ENCODE measurements around the gene BOC. TPM values are rescaled to one million over a fixed set of nuclear protein-coding genes. Genes with fewer than 3 reads are reported as not detected.

Gene BOC
- total and polyA plus RNA-seq, 2 donors from 2014 or later: 6.1 to 22.2 TPM

DNA sequence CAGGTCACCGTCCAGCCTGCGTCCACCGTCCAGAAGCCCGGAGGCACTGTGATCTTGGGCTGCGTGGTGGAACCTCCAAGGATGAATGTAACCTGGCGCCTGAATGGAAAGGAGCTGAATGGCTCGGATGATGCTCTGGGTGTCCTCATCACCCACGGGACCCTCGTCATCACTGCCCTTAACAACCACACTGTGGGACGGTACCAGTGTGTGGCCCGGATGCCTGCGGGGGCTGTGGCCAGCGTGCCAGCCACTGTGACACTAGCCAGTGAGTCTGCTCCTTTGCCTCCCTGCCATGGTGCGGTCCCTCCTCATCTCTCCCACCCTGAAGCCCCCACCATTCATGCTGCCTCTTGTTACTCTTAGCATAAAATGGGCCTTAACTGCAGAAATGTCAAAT lies 39.2 kb downstream of the BOC start:
- H3K36me3 ChIP-seq (ENCODE audit: control insufficient read depth in 2 of 3, insufficient read depth in 3 of 3, low read length in 3 of 3): peaks cover 0 to 7% (median 0%) of the 10 kb centered on the region in 3 donors
- DNase-seq: no peak
- H3K27me3 ChIP-seq (ENCODE audit: control insufficient read depth, insufficient read depth, low read length): no peaks in the 10 kb centered on the region
- no peaks in the 10 kb centered on the region for H3K9me3 ChIP-seq (ENCODE audit: control insufficient read depth in 2 of 3, insufficient read depth in 1 of 3, low read length in 3 of 3)
- H3K27ac ChIP-seq (ENCODE audit: low read depth in 2 of 2, low read length in 2 of 2): no peak overlapping the region
- TF ChIP-seq, protein P1, sequence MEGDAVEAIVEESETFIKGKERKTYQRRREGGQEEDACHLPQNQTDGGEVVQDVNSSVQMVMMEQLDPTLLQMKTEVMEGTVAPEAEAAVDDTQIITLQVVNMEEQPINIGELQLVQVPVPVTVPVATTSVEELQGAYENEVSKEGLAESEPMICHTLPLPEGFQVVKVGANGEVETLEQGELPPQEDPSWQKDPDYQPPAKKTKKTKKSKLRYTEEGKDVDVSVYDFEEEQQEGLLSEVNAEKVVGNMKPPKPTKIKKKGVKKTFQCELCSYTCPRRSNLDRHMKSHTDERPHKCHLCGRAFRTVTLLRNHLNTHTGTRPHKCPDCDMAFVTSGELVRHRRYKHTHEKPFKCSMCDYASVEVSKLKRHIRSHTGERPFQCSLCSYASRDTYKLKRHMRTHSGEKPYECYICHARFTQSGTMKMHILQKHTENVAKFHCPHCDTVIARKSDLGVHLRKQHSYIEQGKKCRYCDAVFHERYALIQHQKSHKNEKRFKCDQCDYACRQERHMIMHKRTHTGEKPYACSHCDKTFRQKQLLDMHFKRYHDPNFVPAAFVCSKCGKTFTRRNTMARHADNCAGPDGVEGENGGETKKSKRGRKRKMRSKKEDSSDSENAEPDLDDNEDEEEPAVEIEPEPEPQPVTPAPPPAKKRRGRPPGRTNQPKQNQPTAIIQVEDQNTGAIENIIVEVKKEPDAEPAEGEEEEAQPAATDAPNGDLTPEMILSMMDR (IDR thresholded peaks at IDR 0.05; ENCODE audit: borderline replicate concordance, extremely low read depth, insufficient read depth): no peak
- no peak overlapping the region for H3K9ac ChIP-seq (ENCODE audit: low read length in 3 of 3)
- no peak overlapping the region for H3K4me3 ChIP-seq (ENCODE audit: low read length in 3 of 3)
- intact Hi-C loops (cut with DNase I): no loop called here
- FAIRE-seq: no peak
- peaks cover 0 to 19% (median 6%) of the 10 kb centered on the region in 3 donors for H3K4me1 ChIP-seq (ENCODE audit: control insufficient read depth in 2 of 3, insufficient read depth in 2 of 3, low read depth in 1 of 3, low read length in 3 of 3)

DNA sequence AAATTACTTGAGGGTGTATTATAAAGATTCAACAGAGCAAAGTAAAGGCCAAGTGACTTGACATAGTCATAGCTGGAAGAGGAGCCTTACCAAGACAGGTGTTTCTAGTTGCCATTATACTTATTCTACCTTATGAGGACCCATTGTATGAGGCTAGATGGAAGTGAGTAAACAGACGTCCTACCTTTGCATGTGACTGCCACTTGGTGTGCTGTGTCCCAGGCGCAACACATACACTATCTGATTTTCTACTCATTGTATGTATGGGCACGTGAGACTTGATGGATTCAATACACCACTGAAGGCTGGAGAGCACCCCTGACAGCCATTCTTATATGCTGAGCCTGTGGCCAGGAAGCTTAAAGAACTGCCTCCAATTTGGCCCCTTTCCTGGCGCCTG lies 40.5 kb downstream of the BOC start:
- H3K9me3 ChIP-seq (ENCODE audit: control insufficient read depth in 2 of 3, insufficient read depth in 1 of 3, low read length in 3 of 3): no peaks in the 10 kb centered on the region
- FAIRE-seq (no peak), DNase-seq (no peak)
- H3K27me3 ChIP-seq (ENCODE audit: control insufficient read depth, insufficient read depth, low read length): no peaks in the 10 kb centered on the region
- intact Hi-C loops (cut with DNase I): no loop called here
- TF ChIP-seq, protein P1 (IDR thresholded peaks at IDR 0.05; ENCODE audit: borderline replicate concordance, extremely low read depth, insufficient read depth): no peak
- H3K4me3 ChIP-seq (ENCODE audit: low read length in 3 of 3): no peak overlapping the region
- H3K4me1 ChIP-seq (ENCODE audit: control insufficient read depth in 2 of 3, insufficient read depth in 2 of 3, low read depth in 1 of 3, low read length in 3 of 3): peaks cover 0 to 16% (median 6%) of the 10 kb centered on the region in 3 donors
- peaks cover 0 to 7% (median 0%) of the 10 kb centered on the region in 3 donors for H3K36me3 ChIP-seq (ENCODE audit: control insufficient read depth in 2 of 3, insufficient read depth in 3 of 3, low read length in 3 of 3)
- H3K9ac ChIP-seq (ENCODE audit: low read length in 3 of 3): no peak overlapping the region
- no peak overlapping the region for H3K27ac ChIP-seq (ENCODE audit: low read depth in 2 of 2, low read length in 2 of 2)

DNA sequence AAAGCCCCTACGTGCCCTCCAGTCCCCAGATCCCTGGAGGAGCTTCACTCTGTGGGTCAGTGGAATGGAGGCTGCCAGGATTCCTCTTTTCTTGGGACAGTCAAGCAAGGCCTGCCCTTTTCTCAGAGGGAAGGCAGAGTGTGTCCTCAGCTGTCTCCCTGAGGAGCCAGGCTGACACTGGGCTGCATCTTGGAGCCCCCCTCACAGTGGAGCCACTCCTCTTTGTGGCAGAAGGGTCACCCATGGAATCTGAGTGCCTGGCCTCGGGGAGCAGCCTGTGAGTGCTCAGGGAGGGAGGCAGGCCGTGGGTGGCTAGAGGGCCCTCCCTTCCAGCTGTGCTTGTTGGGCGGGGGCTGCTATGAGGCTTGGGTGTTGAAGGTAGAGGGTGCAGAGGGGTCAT lies 41.2 kb downstream of the BOC start:
- intact Hi-C loops (cut with DNase I): no loop called here
- peaks cover 0 to 10% (median 6%) of the 10 kb centered on the region in 3 donors for H3K4me1 ChIP-seq (ENCODE audit: control insufficient read depth in 2 of 3, insufficient read depth in 2 of 3, low read depth in 1 of 3, low read length in 3 of 3)
- H3K9me3 ChIP-seq (ENCODE audit: control insufficient read depth in 2 of 3, insufficient read depth in 1 of 3, low read length in 3 of 3): no peaks in the 10 kb centered on the region
- no peaks in the 10 kb centered on the region for H3K27me3 ChIP-seq (ENCODE audit: control insufficient read depth, insufficient read depth, low read length)
- no peak overlapping the region for H3K27ac ChIP-seq (ENCODE audit: low read depth in 2 of 2, low read length in 2 of 2)
- TF ChIP-seq, protein P1 (IDR thresholded peaks at IDR 0.05; ENCODE audit: borderline replicate concordance, extremely low read depth, insufficient read depth): no peak
- no peak overlapping the region for H3K4me3 ChIP-seq (ENCODE audit: low read length in 3 of 3)
- no peak overlapping the region for H3K9ac ChIP-seq (ENCODE audit: low read length in 3 of 3)
- no peak for FAIRE-seq
- peaks cover 0 to 7% (median 0%) of the 10 kb centered on the region in 3 donors for H3K36me3 ChIP-seq (ENCODE audit: control insufficient read depth in 2 of 3, insufficient read depth in 3 of 3, low read length in 3 of 3)
- no peak for DNase-seq

DNA sequence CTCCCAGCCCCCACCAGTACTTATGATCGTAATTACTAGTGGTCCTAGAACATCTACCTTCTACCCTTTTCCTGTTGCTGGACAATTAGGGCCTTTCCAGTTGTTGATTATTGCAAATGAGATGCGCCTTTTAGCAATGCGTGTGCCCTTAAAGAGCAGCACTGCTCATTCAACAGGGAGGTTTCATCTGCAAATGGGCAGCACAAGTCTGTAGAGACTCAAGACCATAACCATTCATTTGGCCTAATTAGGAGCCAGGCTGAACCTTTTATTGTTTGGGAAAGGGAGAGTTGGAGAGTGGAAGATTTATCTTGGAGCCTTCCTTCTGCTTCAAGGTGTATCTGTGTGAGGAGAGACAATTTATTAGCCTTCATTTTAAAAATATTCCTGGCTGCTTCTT lies 42.3 kb downstream of the BOC start:
- H3K4me3 ChIP-seq (ENCODE audit: low read length in 3 of 3): no peak overlapping the region
- no peak for FAIRE-seq
- intact Hi-C loops (cut with DNase I): no loop called here
- H3K9ac ChIP-seq (ENCODE audit: low read length in 3 of 3): no peak overlapping the region
- TF ChIP-seq, protein P1 (IDR thresholded peaks at IDR 0.05; ENCODE audit: borderline replicate concordance, extremely low read depth, insufficient read depth): no peak
- DNase-seq: no peak
- no peak overlapping the region for H3K27ac ChIP-seq (ENCODE audit: low read depth in 2 of 2, low read length in 2 of 2)
- H3K27me3 ChIP-seq (ENCODE audit: control insufficient read depth, insufficient read depth, low read length): no peaks in the 10 kb centered on the region
- peaks cover 0 to 7% (median 0%) of the 10 kb centered on the region in 3 donors for H3K36me3 ChIP-seq (ENCODE audit: control insufficient read depth in 2 of 3, insufficient read depth in 3 of 3, low read length in 3 of 3)
- H3K4me1 ChIP-seq (ENCODE audit: control insufficient read depth in 2 of 3, insufficient read depth in 2 of 3, low read depth in 1 of 3, low read length in 3 of 3): peaks cover 0 to 10% (median 4%) of the 10 kb centered on the region in 3 donors
- H3K9me3 ChIP-seq (ENCODE audit: control insufficient read depth in 2 of 3, insufficient read depth in 1 of 3, low read length in 3 of 3): no peaks in the 10 kb centered on the region

Data from kidney (tissue), 14 donors.